HEK293T (cell line): ENCODE measurements around the gene COL12A1.

Experiments
- FOXA1 ChIP-seq: fragments of 450-650 bp; IDR thresholded peaks from 2 replicates; pipeline ENCODE4 v1.6.1; 2016; ENCODE audit warnings: mild to moderate bottlenecking
- LEF1 ChIP-seq: fragments of 450-650 bp; IDR thresholded peaks from 2 replicates; pipeline ENCODE4 v1.6.1; 2017; ENCODE audit warnings: mild to moderate bottlenecking, borderline replicate concordance

GRCh38 chr6:75222261-75222660, 16.4 kb upstream of the COL12A1 start:
- TF ChIP-seq LEF1 (no peak), FOXA1 (no peak)
